ENCODE measurements around the gene FBXL15.
"Not testable (repeated sequence)": the region's sequence is repeated elsewhere in the genome, so short reads cannot be mapped to it uniquely, and the experiment has no call there.

The FBXL15 gene

DNA sequence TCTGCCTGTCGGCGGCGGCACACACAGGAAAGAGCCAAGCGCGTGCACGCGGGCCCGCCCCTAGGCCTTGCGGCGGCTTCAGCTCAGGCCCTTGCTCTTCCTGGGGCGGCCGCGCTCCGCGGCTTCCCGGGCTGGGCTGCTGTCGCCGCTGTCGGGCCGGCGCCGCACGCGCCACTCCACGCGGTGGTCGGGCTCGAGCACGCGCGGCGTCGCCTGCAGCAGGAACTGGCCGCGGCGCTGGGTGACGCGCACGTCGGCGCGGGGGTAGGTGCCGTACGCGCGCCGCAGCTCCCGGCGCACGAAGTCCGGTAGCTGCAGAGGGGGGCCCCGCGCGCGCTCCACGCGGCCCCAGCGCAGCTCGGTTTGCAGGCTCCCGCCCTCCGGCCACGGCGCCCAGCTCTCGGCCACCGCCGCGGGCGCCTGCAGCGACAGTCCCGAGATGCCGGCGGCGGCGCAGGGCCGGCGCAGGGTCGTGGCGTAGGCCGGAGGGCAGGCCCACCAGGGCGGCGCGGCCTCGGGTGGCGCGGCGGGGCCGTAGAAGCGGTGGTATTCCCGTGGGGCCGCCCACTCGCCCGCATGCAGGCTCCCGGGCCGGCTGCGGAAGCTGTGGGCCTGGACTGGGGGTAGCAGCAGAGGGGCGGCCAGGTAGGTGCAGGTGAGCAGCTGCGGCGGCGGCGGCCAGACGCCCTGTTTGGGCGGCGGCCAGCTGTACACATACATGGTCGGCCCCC is 29.9 kb downstream of the FBXL15 start:
- TF ChIP-seq, protein P1, sequence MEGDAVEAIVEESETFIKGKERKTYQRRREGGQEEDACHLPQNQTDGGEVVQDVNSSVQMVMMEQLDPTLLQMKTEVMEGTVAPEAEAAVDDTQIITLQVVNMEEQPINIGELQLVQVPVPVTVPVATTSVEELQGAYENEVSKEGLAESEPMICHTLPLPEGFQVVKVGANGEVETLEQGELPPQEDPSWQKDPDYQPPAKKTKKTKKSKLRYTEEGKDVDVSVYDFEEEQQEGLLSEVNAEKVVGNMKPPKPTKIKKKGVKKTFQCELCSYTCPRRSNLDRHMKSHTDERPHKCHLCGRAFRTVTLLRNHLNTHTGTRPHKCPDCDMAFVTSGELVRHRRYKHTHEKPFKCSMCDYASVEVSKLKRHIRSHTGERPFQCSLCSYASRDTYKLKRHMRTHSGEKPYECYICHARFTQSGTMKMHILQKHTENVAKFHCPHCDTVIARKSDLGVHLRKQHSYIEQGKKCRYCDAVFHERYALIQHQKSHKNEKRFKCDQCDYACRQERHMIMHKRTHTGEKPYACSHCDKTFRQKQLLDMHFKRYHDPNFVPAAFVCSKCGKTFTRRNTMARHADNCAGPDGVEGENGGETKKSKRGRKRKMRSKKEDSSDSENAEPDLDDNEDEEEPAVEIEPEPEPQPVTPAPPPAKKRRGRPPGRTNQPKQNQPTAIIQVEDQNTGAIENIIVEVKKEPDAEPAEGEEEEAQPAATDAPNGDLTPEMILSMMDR (conservative IDR thresholded peaks at IDR 0.05; ENCODE audit: low read depth, low read length) = no peak
- peak overlapping the region; percentile 75 for H3K4me3 ChIP-seq (ENCODE audit: low read depth, low read length)
- DNase-seq (ENCODE audit: low read depth) = peak; percentile 71

DNA sequence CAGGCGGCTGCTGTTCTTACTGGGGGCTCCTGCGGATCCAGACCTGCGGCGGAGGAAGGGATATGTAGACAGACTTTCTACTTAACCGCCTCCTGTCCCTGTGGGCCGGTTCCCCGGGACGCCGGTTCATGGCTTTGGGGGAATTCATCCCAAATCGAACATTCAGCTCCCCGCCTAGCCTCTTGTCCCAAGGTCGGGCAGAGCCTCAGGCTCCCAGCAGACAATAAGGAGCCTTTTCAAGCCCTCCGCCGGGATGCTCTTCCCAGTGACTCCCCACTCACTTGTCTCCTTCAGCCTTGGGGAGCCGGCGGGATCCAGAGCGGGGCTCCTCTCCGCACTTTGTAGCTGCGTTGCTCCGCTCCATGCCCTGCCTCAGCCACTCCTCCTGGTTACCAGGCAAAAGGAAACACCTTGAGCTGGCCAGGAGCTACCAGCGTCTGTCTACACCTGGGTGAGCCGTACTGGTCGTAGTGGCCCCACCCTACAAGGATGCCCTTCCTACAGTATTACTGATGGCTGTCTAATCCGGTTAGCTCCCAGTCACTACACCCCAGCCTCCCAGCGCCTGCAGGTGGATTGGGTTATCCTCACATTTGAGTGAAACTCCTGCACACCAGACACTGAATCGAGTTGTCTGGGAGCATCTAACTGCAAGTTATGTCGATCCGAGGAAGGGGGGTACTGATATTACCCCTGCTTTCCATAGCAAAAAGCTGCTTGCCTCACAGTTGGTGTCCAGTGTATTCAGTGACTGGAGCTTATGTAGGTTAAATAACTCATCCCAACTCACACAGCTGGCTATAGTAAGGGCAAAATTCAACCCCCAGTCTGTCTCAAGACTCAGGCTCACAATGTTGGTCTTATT is 30.7 kb downstream of the FBXL15 start, which contains the start of gene C10orf95:
C10orf95 (minus strand) TSS at position 439 of the 865 bp plus-strand sequence. CDS start 450 bp downstream, outside the sequence.
- TF ChIP-seq, protein P1 (conservative IDR thresholded peaks at IDR 0.05; ENCODE audit: low read depth, low read length) = no peak
- no peak for DNase-seq (ENCODE audit: low read depth)
- peak within 1 kb of the TSS; percentile 75 for H3K4me3 ChIP-seq (ENCODE audit: low read depth, low read length)

- DNase-seq (ENCODE audit: low read depth) = peak; percentile 56
- H3K4me3 ChIP-seq (ENCODE audit: low read depth, low read length) = no peak overlapping the region
- TF ChIP-seq, protein P1 (conservative IDR thresholded peaks at IDR 0.05; ENCODE audit: low read depth, low read length) = no peak
Observed at GRCh38 chr10:102452672-102453340, 32.2 kb downstream of the FBXL15 start.

DNA sequence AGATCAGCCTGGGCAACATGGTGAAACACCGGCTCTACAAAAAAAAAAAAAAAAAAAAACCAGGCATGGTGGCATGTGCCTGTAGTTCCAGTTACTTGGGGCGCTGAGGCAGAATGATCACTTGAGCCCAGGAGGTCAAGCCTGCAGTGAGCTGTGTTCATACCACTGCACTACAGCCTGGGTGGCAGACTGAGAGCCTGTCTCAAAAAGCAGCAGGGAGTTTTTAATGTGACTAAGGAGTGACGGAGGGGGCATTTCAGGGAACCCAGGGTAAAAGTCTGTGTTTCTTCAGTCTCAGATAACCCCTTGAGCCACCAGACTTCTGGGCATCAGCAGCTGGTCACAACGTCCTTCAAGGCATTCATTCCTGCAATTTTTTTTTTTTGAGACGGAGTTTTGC is 32.9 kb downstream of the FBXL15 start:
- no peak overlapping the region for H3K4me3 ChIP-seq (ENCODE audit: low read depth, low read length)
- DNase-seq (ENCODE audit: low read depth) = no peak
- TF ChIP-seq, protein P1 (conservative IDR thresholded peaks at IDR 0.05; ENCODE audit: low read depth, low read length) = no peak

GRCh38 chr10:102454662-102455487 is 34.2 kb downstream of the FBXL15 start:
- not testable (repeated sequence) for DNase-seq (ENCODE audit: low read depth); H3K4me3 ChIP-seq (ENCODE audit: low read depth, low read length)

GRCh38 chr10:102455893-102456471 is 35.3 kb downstream of the FBXL15 start:
- peak; percentile 92 for DNase-seq (ENCODE audit: low read depth)
- no peak overlapping the region for H3K4me3 ChIP-seq (ENCODE audit: low read depth, low read length)
- TF ChIP-seq, protein P1 (conservative IDR thresholded peaks at IDR 0.05; ENCODE audit: low read depth, low read length) = no peak

All from choroid plexus epithelial cell (primary cell).